Gastroesophageal sphincter (tissue), 4 donors: ENCODE measurements around the gene TRIM56. TPM values are rescaled to one million over a fixed set of nuclear protein-coding genes. Genes with fewer than 3 reads are reported as not detected.
A peak's percentile ranks its signal among the peaks of the same experiment; 100 is the strongest.
"Not testable (repeated sequence)": the region's sequence is repeated elsewhere in the genome, so short reads cannot be mapped to it uniquely, and the experiment has no call there.

Experiments used
- ATAC-seq: fragments of 150-250 bp; one replicate; pipeline ENCODE4 v1.9.1; 2016; ENCODE audit warnings: mild to moderate bottlenecking, moderate library complexity
- H3K27ac ChIP-seq, 4 donors: fragments of 200-600 bp; sonication (generic) in 3 of 4; 1 replicate in 3 of 4; 2 replicates in 1 of 4; pipeline ENCODE4 v1.5.1; 2016 to 2019
- H3K27me3 ChIP-seq: fragments of 200-600 bp; sonication (generic); one replicate; pipeline ENCODE4 v1.5.1; 2019
- H3K36me3 ChIP-seq, 2 donors: fragments of 200-600 bp; sonication (generic); one replicate each; pipeline ENCODE4 v1.5.1; 2019; ENCODE audit warnings: control low read depth in 1 of 2
- H3K4me1 ChIP-seq, 3 donors: fragments of 200-600 bp; sonication (generic); 1 replicate in 2 of 3; 2 replicates in 1 of 3; pipeline ENCODE4 v1.5.1; 2016 to 2019; ENCODE audit warnings: control low read depth in 2 of 3
- H3K4me3 ChIP-seq, 2 donors: fragments of 200-600 bp; sonication (generic); one replicate each; pipeline ENCODE4 v1.5.1; 2019; ENCODE audit warnings: mild to moderate bottlenecking in 1 of 2, moderate library complexity in 1 of 2
- H3K9me3 ChIP-seq, 3 donors: fragments of 200-600 bp; sonication (generic); one replicate each; pipeline ENCODE4 v1.5.1; 2017 to 2019; ENCODE audit warnings: control low read depth in 2 of 3
- CTCF ChIP-seq, 4 experiments: fragments of 200-600 bp in 2 of 4; fragments of 450-650 bp in 2 of 4; sonication (generic) in 1 of 4; IDR thresholded peaks; one replicate each; pipeline ENCODE4 v1.5.1; 2017 to 2019; ENCODE audit warnings: antibody characterized with exemption in 4 of 4, mild to moderate bottlenecking in 2 of 4, moderate library complexity in 2 of 4
- EP300 ChIP-seq: sonication (generic); formaldehyde crosslinking; IDR thresholded peaks from one replicate; pipeline ENCODE4 v1.6.1; 2017; ENCODE audit warnings: antibody characterized with exemption, mild to moderate bottlenecking
- POLR2A ChIP-seq, 2 donors: fragments of 450-650 bp; IDR thresholded peaks; one replicate each; pipeline ENCODE4 v1.6.1; 2017; ENCODE audit warnings: antibody characterized with exemption in 2 of 2, mild to moderate bottlenecking in 2 of 2, moderate library complexity in 1 of 2
- POLR2AphosphoS5 ChIP-seq: sonication (generic); formaldehyde crosslinking; IDR thresholded peaks from one replicate; pipeline ENCODE4 v1.6.1; 2017; ENCODE audit warnings: antibody characterized with exemption
- WGBS, 2 donors: methylation state at CpG; one replicate each; pipeline ENCODE4 v1.1.5; 2018; ENCODE audit warnings: low coverage in 1 of 2; 5-methylcytosine and 5-hydroxymethylcytosine counted together
- total RNA-seq, 4 donors: library from RNA; depleted of rRNA; stranded (reverse); fragments of >200 nt; gene quantifications; one replicate each; pipeline ENCODE4 v1.1.0, GENCODE V29; 2016

Gene TRIM56
- total RNA-seq, 4 donors from 2014 or later, result 15.0 to 26.4 (median 23.0) TPM

- TF ChIP-seq POLR2A (IDR thresholded peaks at IDR 0.05), result no peak
- no peak for TF ChIP-seq CTCF (IDR thresholded peaks at IDR 0.05)
- no peak for TF ChIP-seq POLR2AphosphoS5
- no peak for TF ChIP-seq EP300
- WGBS, 2 donors, result 79% methylated on average over 4 of the region's 4 CpGs
- H3K4me3 ChIP-seq, result no peak overlapping the region
These were observed 12.3 kb downstream of the TRIM56 start for GRCh38 chr7:101097561-101097960.

GRCh38 chr7:101099969-101100781, 14.9 kb downstream of the TRIM56 start:
- H3K4me3 ChIP-seq, result no peak overlapping the region
- 0 to 17% methylated on average over 1 to 7 of the region's 26 CpGs for WGBS, 2 donors

More at GRCh38 chr7:101097561-101097960, 12.3 kb downstream of the TRIM56 start:
- Histone ChIP-seq H3K36me3 (no peaks in the 10 kb centered on the region), H3K27me3 (no peaks in the 10 kb centered on the region), H3K4me1 (peaks cover 0 to 33% (median 14%) of the 10 kb centered on the region in 3 donors), H3K27ac (no peak overlapping the region), H3K9me3 (no peaks in the 10 kb centered on the region)
- no peak for ATAC-seq

GRCh38 chr7:101100858-101101847, 15.9 kb downstream of the TRIM56 start:
- peaks cover 0 to 27% (median 14%) of the 10 kb centered on the region in 3 donors for H3K4me1 ChIP-seq
- H3K9me3 ChIP-seq, result no peaks in the 10 kb centered on the region
- H3K27ac ChIP-seq, result peak overlapping the region; percentile 5 to 84 (median 80)
- no peak overlapping the region for H3K4me3 ChIP-seq
- H3K27me3 ChIP-seq, result no peaks in the 10 kb centered on the region
- no peak for ATAC-seq
- WGBS, 2 donors, result 94 to 100% methylated on average over 5 to 8 of the region's 18 CpGs
- no peaks in the 10 kb centered on the region for H3K36me3 ChIP-seq
- TF ChIP-seq CTCF (IDR thresholded peaks at IDR 0.05) (no peak), POLR2A (IDR thresholded peaks at IDR 0.05) (no peak), POLR2AphosphoS5 (no peak), EP300 (no peak)

More at GRCh38 chr7:101099969-101100781, 14.9 kb downstream of the TRIM56 start:
- Histone ChIP-seq H3K9me3 (no peaks in the 10 kb centered on the region), H3K27me3 (no peaks in the 10 kb centered on the region), H3K36me3 (no peaks in the 10 kb centered on the region), H3K4me1 (peaks cover 0 to 27% (median 14%) of the 10 kb centered on the region in 3 donors), H3K27ac (peak overlapping the region; percentile 5 to 84 (median 80))
- peak; percentile 99 for ATAC-seq
- TF ChIP-seq EP300, result no peak
- peak in 1 of 4 experiments; percentile 4 for TF ChIP-seq CTCF (IDR thresholded peaks at IDR 0.05)
- TF ChIP-seq POLR2A (IDR thresholded peaks at IDR 0.05), result no peak
- peak; percentile 96 for TF ChIP-seq POLR2AphosphoS5

- no peaks in the 10 kb centered on the region for H3K27me3 ChIP-seq
- TF ChIP-seq POLR2A (IDR thresholded peaks at IDR 0.05) (no peak), CTCF (IDR thresholded peaks at IDR 0.05) (no peak), POLR2AphosphoS5 (no peak), EP300 (no peak)
- H3K4me1 ChIP-seq, result peaks cover 0 to 27% (median 14%) of the 10 kb centered on the region in 3 donors
- H3K27ac ChIP-seq, result no peak overlapping the region
- H3K9me3 ChIP-seq, result no peaks in the 10 kb centered on the region
- ATAC-seq, result no peak
- WGBS, 2 donors, result 77% methylated on average over 6 of the region's 6 CpGs; no CpG with 5 or more reads in 1 of the 2 donors
- H3K4me3 ChIP-seq, result no peak overlapping the region
- H3K36me3 ChIP-seq, result no peaks in the 10 kb centered on the region
These were observed 16.7 kb downstream of the TRIM56 start for GRCh38 chr7:101102026-101102425.

- not testable (repeated sequence) for H3K4me3 ChIP-seq, H3K27me3 ChIP-seq, H3K9me3 ChIP-seq, H3K36me3 ChIP-seq, H3K27ac ChIP-seq, ATAC-seq
- WGBS, 2 donors, result 100% methylated on average over 3 of the region's 10 CpGs; no CpG with 5 or more reads in 1 of the 2 donors
- H3K4me1 ChIP-seq, result peaks cover 0 to 36% (median 14%) of the 10 kb centered on the region in 3 donors
These were observed 18.4 kb downstream of the TRIM56 start for GRCh38 chr7:101103701-101104100.
